ENCODE measurements around the gene KRT79.

KRT79 gene

GRCh38 chr12:52818887-52819420 is 15.2 kb downstream of the KRT79 start:
- no peak for DNase-seq (ENCODE audit: low spot score)

GRCh38 chr12:52818388-52818787 is 15.7 kb downstream of the KRT79 start:
- no peak for DNase-seq (ENCODE audit: low spot score)

GRCh38 chr12:52817699-52818238 is 16.3 kb downstream of the KRT79 start:
- no peak for DNase-seq (ENCODE audit: low spot score)

- no peak for DNase-seq (ENCODE audit: low spot score)
Measured at GRCh38 chr12:52817003-52817698, 17.0 kb downstream of the KRT79 start.

- no peak for DNase-seq (ENCODE audit: low spot score)
Measured at GRCh38 chr12:52815676-52816588, 18.2 kb downstream of the KRT79 start.

GRCh38 chr12:52815161-52815560 is 18.9 kb downstream of the KRT79 start:
- no peak for DNase-seq (ENCODE audit: low spot score)

- DNase-seq (ENCODE audit: low spot score) = no peak
Measured at GRCh38 chr12:52814710-52815155, 19.4 kb downstream of the KRT79 start.

- DNase-seq (ENCODE audit: low spot score) = no peak
Measured at GRCh38 chr12:52813885-52814709, 20.0 kb downstream of the KRT79 start, which contains the start of gene KRT4. Gene KRT4 (minus strand): TSS chr12:52814116. CDS start chr12:52814058, 58 bp downstream.

GRCh38 chr12:52813203-52813819 is 20.8 kb downstream of the KRT79 start:
- DNase-seq (ENCODE audit: low spot score) = no peak

GRCh38 chr12:52812749-52813148 is 21.4 kb downstream of the KRT79 start:
- no peak for DNase-seq (ENCODE audit: low spot score)

GRCh38 chr12:52812073-52812400 is 22.1 kb downstream of the KRT79 start:
- DNase-seq (ENCODE audit: low spot score) = no peak

GRCh38 chr12:52811191-52812072 is 22.7 kb downstream of the KRT79 start:
- no peak for DNase-seq (ENCODE audit: low spot score)

- DNase-seq (ENCODE audit: low spot score) = no peak
Measured at GRCh38 chr12:52810554-52810953, 23.6 kb downstream of the KRT79 start.

- no peak for DNase-seq (ENCODE audit: low spot score)
Measured at GRCh38 chr12:52809166-52809565, 24.9 kb downstream of the KRT79 start.

GRCh38 chr12:52808573-52809160 is 25.4 kb downstream of the KRT79 start:
- no peak for DNase-seq (ENCODE audit: low spot score)

- no peak for DNase-seq (ENCODE audit: low spot score)
Measured at GRCh38 chr12:52807544-52808470, 26.3 kb downstream of the KRT79 start.

- no peak for DNase-seq (ENCODE audit: low spot score)
Measured at GRCh38 chr12:52806821-52807543, 27.1 kb downstream of the KRT79 start.

GRCh38 chr12:52806169-52806811 is 27.8 kb downstream of the KRT79 start:
- DNase-seq (ENCODE audit: low spot score) = no peak

Measured in D341Med (cell line).